Fibroblast of the aortic adventitia (primary cell): ENCODE results near the gene CDH13. TPM values are rescaled to one million over a fixed set of nuclear protein-coding genes. Genes with fewer than 3 reads are reported as not detected.

Experiments
- DNase-seq: peaks from one replicate; pipeline ENCODE4 v3.0.0-alpha.2; 2010; ENCODE audit warnings: low read depth
- H3K4me3 ChIP-seq: 2 replicates; pipeline ENCODE4 v1.5.1; 2011; ENCODE audit warnings: low read depth, mild to moderate bottlenecking, control low read depth, low read length, moderate library complexity
- total RNA-seq: library from RNA; depleted of rRNA; stranded (reverse); fragments of >200 nt; gene quantifications from 2 replicates; pipeline ENCODE4 v1.2.3, GENCODE V29; 2012; ENCODE audit warnings: low replicate concordance
- TF ChIP-seq, protein P1 (sequence below): IDR thresholded peaks from 2 replicates; pipeline ENCODE4 v1.5.1; 2011; ENCODE audit warnings: mild to moderate bottlenecking, low read length, control low read depth, inconsistent platforms; ENCODE audit not compliant: insufficient read depth

The CDH13 gene
- total RNA-seq, 1 donor, result 55.7 TPM

DNA sequence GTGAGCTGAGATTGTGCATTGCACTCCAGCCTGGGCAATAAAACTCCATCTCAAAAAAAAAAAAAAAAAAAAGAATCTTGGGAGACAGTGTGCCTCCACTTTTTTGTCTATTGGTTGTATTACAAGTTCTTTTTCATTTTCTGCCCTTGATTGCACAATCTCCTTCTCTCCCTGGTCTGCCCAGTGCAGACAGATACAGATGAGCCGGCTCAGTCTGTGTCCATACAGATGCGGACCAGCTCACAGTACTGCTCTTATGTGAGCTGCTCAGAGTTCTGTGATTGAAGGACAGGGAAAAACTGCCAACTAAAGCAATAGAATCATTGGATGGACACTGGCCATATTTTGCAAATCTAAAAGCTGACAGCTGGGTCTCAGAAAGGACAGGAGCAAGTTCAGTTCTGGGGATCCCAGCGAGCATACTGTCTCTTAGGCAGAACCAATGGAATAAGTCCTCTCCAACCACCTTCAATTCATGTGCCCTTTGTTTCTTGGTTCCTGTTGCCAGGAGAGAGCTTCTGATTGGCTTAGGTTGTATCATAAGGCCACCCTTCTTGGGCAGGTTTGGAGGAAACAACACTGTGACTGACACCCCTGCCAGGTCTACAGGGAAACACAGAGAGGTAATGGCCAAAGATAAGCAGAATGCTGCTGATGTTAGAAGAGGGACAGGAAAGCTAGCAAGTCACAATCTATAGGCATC lies 685.4 kb downstream of the CDH13 start:
- TF ChIP-seq, protein P1, sequence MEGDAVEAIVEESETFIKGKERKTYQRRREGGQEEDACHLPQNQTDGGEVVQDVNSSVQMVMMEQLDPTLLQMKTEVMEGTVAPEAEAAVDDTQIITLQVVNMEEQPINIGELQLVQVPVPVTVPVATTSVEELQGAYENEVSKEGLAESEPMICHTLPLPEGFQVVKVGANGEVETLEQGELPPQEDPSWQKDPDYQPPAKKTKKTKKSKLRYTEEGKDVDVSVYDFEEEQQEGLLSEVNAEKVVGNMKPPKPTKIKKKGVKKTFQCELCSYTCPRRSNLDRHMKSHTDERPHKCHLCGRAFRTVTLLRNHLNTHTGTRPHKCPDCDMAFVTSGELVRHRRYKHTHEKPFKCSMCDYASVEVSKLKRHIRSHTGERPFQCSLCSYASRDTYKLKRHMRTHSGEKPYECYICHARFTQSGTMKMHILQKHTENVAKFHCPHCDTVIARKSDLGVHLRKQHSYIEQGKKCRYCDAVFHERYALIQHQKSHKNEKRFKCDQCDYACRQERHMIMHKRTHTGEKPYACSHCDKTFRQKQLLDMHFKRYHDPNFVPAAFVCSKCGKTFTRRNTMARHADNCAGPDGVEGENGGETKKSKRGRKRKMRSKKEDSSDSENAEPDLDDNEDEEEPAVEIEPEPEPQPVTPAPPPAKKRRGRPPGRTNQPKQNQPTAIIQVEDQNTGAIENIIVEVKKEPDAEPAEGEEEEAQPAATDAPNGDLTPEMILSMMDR, result no peak
- H3K4me3 ChIP-seq, result no peak overlapping the region
- no peak for DNase-seq

DNA sequence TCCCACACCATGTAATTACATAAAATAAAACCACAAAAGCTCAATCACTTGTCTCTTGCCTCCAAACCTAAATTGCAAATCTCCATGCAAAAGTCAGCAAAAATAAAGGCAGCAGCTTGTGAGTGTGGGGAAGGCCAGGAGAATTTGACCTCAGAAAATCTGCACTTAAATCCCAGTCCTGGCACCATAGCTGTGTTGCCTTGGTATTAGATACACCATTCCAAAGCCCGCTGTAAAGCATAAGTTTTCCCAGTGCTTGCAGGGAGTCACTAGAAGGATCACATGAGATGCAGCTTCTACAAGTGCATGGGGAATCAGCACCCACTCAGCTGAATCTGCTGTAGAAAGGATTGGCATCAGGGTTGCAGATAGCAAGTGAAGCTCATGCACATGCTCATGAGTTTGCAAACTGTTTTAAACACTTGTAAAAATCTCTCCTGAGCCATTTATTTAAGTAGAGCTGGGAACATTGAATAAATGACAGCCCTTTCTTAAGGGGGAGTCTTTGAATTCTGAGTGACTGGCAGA lies 686.0 kb downstream of the CDH13 start:
- no peak overlapping the region for H3K4me3 ChIP-seq
- DNase-seq, result no peak
- TF ChIP-seq, protein P1, result no peak

DNA sequence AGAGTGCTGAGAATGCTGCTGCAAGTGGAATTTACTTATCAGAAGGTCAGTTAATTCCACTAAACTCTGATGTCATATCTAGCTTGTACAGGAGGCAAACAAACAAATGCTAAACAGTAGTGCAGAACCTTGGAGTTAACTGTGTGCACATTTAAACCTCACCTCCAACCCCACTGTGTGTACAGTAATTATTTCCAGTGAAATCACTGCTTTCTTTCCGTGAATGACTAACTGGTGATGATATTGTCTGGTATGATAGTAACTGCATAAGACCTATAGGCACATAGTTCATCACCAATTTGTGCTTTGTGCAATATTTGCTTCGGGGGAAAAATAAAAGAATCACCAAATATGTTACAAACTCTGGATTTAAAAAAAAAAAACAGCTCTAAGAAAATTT lies 688.5 kb downstream of the CDH13 start:
- H3K4me3 ChIP-seq, result no peak overlapping the region
- TF ChIP-seq, protein P1, result no peak
- DNase-seq, result no peak

DNA sequence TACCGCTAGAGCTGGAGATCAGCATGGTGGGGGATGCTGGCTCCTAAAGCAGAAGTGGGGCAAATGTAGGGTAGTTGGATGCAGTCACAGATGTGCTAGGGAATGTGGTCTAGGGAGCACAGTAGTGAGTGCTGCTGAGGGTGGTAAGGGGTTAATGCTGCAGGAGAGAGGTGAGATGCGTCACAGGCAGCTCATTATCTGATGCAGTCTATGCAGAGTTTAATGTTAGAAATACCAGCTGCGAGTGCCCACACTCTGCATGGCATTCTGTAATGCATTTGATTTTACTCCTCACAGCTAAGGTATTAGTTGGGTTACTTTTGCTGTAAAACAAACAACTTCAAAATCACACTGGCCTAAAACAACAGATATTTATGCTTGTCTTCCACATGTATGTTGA lies 689.7 kb downstream of the CDH13 start:
- TF ChIP-seq, protein P1, result no peak
- no peak overlapping the region for H3K4me3 ChIP-seq
- DNase-seq, result no peak

DNA sequence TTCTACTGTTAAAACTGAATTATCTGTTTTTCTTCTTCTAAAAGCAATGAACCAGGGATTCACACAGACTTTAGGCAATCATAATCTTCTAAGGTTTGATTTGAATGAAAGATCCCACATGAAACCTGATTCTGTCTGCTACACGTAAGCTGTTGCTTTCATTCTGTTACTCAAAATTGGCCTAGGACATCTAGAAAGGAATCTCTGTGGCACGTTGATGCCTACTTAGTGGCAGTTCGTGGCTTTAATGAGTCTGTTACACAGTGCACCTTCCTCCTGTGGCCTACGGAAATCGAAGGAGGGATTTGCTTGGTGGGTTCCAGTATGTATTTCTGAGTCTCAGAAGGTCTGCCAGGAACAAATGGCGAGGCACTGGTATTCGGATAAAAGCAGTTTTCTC lies 691.6 kb downstream of the CDH13 start:
- no peak for DNase-seq
- H3K4me3 ChIP-seq, result no peak overlapping the region
- TF ChIP-seq, protein P1, result no peak

DNA sequence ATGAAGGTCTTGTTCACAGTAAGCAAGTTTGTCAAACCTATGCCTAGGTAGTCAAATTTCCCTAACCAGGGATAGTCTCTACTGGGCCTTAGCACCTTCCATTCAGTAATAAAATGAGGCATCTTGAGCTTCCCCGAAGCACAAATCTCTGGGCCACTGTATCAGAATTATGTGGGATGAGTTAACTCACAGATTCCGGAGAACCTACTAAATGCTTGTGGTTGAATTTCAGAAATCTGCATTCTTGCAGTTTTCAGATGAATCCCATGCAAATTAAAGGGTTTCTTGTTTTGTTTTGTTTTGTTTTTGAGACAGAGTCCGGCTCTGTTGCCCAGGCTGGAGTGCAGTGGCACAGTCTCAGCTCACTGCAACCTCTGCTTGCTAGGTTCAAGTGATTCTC lies 702.2 kb downstream of the CDH13 start:
- no peak overlapping the region for H3K4me3 ChIP-seq
- TF ChIP-seq, protein P1, result no peak
- no peak for DNase-seq

DNA sequence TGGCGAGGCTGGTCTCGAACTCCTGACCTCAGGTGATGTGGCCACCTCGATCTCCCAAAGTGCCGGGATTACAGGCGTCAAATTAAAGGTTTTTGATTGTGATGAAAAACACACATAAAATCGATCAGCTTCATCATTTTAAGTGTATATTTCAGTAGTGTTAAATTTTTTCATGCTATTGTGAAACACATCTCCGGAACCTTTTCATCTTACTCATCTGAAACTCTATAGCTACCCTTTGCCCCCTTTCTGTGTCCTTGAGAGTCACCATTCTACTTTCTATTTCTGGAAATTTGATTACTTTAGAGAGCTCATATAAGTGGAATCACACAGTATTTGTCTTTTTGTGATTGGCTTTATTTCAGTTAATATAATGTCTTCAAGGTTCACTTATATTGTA lies 702.7 kb downstream of the CDH13 start:
- TF ChIP-seq, protein P1, result no peak
- H3K4me3 ChIP-seq, result no peak overlapping the region
- DNase-seq, result no peak
